Measurements from ENCODE around the gene THOC1.

The THOC1 gene

DNA sequence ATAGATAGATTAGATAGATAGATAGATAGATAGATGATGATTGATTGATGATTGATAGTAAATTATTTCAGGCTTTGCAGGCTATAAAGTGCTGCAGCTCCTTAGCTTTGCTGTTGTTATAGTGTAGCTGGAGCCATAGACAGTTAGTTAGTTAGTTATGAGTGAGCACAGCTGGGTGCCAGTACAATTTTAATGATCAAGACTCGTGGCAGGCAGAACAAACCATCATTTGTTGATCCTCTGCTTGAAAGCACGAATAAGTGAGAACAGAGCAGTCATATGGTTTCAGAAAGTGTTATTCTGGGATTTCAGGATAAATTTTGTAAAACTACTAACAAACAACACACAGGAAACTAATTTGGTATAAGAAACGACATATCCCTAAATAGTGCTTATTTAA lies 53.9 kb downstream of the THOC1 start:
- TF ChIP-seq ZFX (IDR thresholded peaks at IDR 0.05; ENCODE audit: borderline replicate concordance) (no peak), CTCF (IDR thresholded peaks at IDR 0.05) (no peak)

GRCh38 chr18:213505-213904 lies 54.3 kb downstream of the THOC1 start:
- H3K27ac ChIP-seq, result no peak overlapping the region
- no peak for TF ChIP-seq CTCF (IDR thresholded peaks at IDR 0.05)
- no peak for TF ChIP-seq ZFX (IDR thresholded peaks at IDR 0.05; ENCODE audit: borderline replicate concordance)

More for the DNA sequence above, 53.9 kb downstream of the THOC1 start:
- no peak overlapping the region for H3K27ac ChIP-seq

- no peak overlapping the region for H3K27ac ChIP-seq
- TF ChIP-seq ZFX (IDR thresholded peaks at IDR 0.05; ENCODE audit: borderline replicate concordance), result no peak
- 0 out of 2 replicates have a peak, but pooled peaks have one; percentile 2 for TF ChIP-seq CTCF (IDR thresholded peaks at IDR 0.05)
Observed at GRCh38 chr18:212780-213179, 55.1 kb downstream of the THOC1 start.

GRCh38 chr18:211582-211981 lies 56.3 kb downstream of the THOC1 start:
- TF ChIP-seq CTCF (IDR thresholded peaks at IDR 0.05), result no peak
- no peak for TF ChIP-seq ZFX (IDR thresholded peaks at IDR 0.05; ENCODE audit: borderline replicate concordance)

DNA sequence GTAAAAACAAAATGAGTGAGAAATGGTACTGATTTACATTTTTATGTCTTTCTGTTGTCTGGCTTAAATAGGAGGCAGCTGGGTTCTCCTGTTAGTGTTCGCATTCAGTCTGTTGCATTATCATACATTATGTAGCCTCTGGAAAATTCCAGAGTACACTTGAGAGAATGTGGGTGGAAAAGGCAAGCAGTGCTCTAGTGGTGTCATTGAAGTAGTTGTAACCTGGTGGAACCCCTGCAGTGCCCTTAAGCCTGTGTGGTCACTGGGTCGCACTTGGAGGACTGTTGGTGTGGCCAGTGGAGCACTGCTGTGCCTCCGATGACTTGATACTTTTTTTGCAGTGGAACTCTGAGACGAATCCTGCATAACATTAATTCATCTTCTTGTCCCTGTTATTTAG lies 57.1 kb downstream of the THOC1 start:
- H3K27ac ChIP-seq, result 0 out of 2 replicates have a peak overlapping the region, but pooled peaks have one; percentile 2
- TF ChIP-seq ZFX (IDR thresholded peaks at IDR 0.05; ENCODE audit: borderline replicate concordance) (no peak), CTCF (IDR thresholded peaks at IDR 0.05) (no peak)

More at GRCh38 chr18:211582-211981, 56.3 kb downstream of the THOC1 start:
- no peak overlapping the region for H3K27ac ChIP-seq

DNA sequence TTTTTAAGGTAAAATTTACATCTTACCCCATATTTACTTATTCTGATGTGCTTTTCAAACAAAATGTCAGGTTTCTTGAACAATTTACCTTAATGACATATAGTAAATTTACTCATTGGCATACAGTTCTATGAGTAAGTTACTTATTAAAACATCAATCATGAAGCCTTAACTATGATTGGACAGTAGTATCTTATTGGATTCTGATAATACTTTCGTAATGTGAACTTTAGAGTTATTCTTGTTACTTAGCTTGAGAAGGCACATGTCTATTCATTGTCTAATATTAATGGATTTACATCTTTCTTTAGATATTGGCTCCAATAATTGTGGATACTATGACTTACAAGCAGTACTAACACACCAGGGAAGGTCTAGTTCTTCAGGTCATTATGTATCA lies 57.8 kb downstream of the THOC1 start:
- TF ChIP-seq CTCF (IDR thresholded peaks at IDR 0.05) (no peak), ZFX (IDR thresholded peaks at IDR 0.05; ENCODE audit: borderline replicate concordance) (no peak)
- 0 out of 2 replicates have a peak overlapping the region, but pooled peaks have one; percentile 2 for H3K27ac ChIP-seq

DNA sequence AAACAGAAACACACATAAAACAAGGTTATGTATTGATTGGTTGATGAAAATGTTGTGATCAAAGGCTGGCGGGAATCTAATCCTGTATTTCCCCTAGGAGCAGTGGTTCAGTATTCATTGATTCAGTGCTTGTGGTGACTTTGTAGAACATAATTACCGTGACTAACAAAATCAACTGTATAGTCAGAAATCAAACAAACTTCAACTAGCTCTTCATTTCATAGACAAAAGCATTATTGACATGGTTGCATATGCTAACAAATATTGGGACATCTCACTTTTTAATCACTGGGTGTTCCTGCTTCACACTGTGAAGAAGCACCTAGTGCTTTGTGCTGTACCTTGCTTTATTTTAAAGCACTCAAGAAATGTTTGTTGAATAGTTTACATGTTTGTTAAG lies 68.1 kb downstream of the THOC1 start:
- TF ChIP-seq ZFX (IDR thresholded peaks at IDR 0.05; ENCODE audit: borderline replicate concordance) (no peak), CTCF (IDR thresholded peaks at IDR 0.05) (no peak)
- no peak overlapping the region; the same call in 1 of the 2 replicates for H3K27ac ChIP-seq
